IMR-90 (cell line): Measurements from ENCODE around the gene COG3. TPM values are rescaled to one million over a fixed set of nuclear protein-coding genes. Genes with fewer than 3 reads are reported as not detected.

ENCODE experiments used
- ATAC-seq: fragments of 200-7000 bp; cut with Tn5 transposase; 2 replicates; pipeline ENCODE4 v1.9.1; 2020; ENCODE audit warnings: low read depth, mild to moderate bottlenecking, moderate library complexity
- BruUV-seq: library from RNA; stranded (reverse); fragments of 400-500 nt; replicated peaks from 2 replicates; lab custom pipeline; 2021; lab: Mats Ljungman, UMichigan
- CTCF ChIA-PET: fragments of 300-600 bp; formaldehyde crosslinking; extraction: SDS; loops from one replicate; lab custom pipeline; 2021; ENCODE audit warnings: antibody characterized with exemption; lab: Yijun Ruan, JAX
- POLR2A ChIA-PET: fragments of 300-600 bp; sonication (Branson Sonifier 250); formaldehyde crosslinking; loops from one replicate; lab custom pipeline; 2022; ENCODE audit warnings: antibody characterized with exemption; ENCODE audit not compliant: unreplicated experiment; lab: Charles Lee
- DNase-seq: peaks from one replicate; pipeline ENCODE4 v3.0.0; 2013
- H2AFZ ChIP-seq: replicated peaks from 2 replicates; pipeline ENCODE3; 2013; ENCODE audit warnings: low read length, mild to moderate bottlenecking; ENCODE audit not compliant: poor library complexity
- H2AK5ac ChIP-seq: 2 replicates; pipeline ENCODE4 v1.6.1; 2013; ENCODE audit warnings: low read depth, low read length, inconsistent platforms
- H2AK9ac ChIP-seq: replicated peaks from 2 replicates; pipeline ENCODE3; 2013; ENCODE audit warnings: mild to moderate bottlenecking, low read depth, low read length, moderate library complexity; ENCODE audit not compliant: poor library complexity
- H2BK120ac ChIP-seq: 2 replicates; pipeline ENCODE4 v1.6.1; 2013; ENCODE audit warnings: low read depth, low read length, inconsistent platforms
- H2BK15ac ChIP-seq: 3 replicates; pipeline ENCODE4 v1.6.1; 2013; ENCODE audit warnings: low read depth, low read length, inconsistent platforms
- H2BK20ac ChIP-seq: 2 replicates; pipeline ENCODE4 v1.6.1; 2013; ENCODE audit warnings: low read depth, mild to moderate bottlenecking, inconsistent platforms, low read length, moderate library complexity
- H2BK5ac ChIP-seq: 2 replicates; pipeline ENCODE4 v1.6.1; 2013; ENCODE audit warnings: mild to moderate bottlenecking, low read depth, low read length, inconsistent platforms; ENCODE audit not compliant: poor library complexity, severe bottlenecking
- H3K14ac ChIP-seq: replicated peaks from 2 replicates; pipeline ENCODE4 v1.6.1; 2013; ENCODE audit warnings: low read depth, low read length, inconsistent platforms
- H3K18ac ChIP-seq: 2 replicates; pipeline ENCODE4 v1.6.1; 2013; ENCODE audit warnings: low read depth, low read length, control low read depth
- H3K23ac ChIP-seq: 2 replicates; pipeline ENCODE4 v1.6.1; 2013; ENCODE audit warnings: low read depth, low read length, inconsistent platforms
- H3K27ac ChIP-seq: 2 replicates; pipeline ENCODE4 v1.5.1; 2013; ENCODE audit warnings: mild to moderate bottlenecking, control low read depth, low read length; ENCODE audit not compliant: insufficient read depth
- H3K27me3 ChIP-seq: 2 replicates; pipeline ENCODE4 v1.6.1; 2013; ENCODE audit warnings: low read length; ENCODE audit not compliant: control insufficient read depth, insufficient read depth
- H3K36me3 ChIP-seq: 2 replicates; pipeline ENCODE4 v1.6.1; 2013; ENCODE audit warnings: low read length, mixed read lengths; ENCODE audit not compliant: control insufficient read depth, insufficient read depth
- H3K4ac ChIP-seq: 2 replicates; pipeline ENCODE4 v1.6.1; 2013; ENCODE audit warnings: low read depth, low read length, inconsistent platforms
- H3K4me1 ChIP-seq: 2 replicates; pipeline ENCODE4 v1.6.1; 2013; ENCODE audit warnings: low read length, mixed read lengths; ENCODE audit not compliant: control insufficient read depth, insufficient read depth
- H3K4me2 ChIP-seq: 2 replicates; pipeline ENCODE4 v1.6.1; 2013; ENCODE audit warnings: low read depth, mild to moderate bottlenecking, control low read depth, low read length, moderate library complexity
- H3K4me3 ChIP-seq: 2 replicates; pipeline ENCODE4 v1.5.1; 2013; ENCODE audit warnings: low read depth, mild to moderate bottlenecking, control low read depth, low read length, moderate library complexity; ENCODE audit not compliant: insufficient read depth
- H3K56ac ChIP-seq: 2 replicates; pipeline ENCODE4 v1.6.1; 2013; ENCODE audit warnings: low read length, inconsistent platforms; ENCODE audit not compliant: insufficient read depth; ENCODE audit errors: extremely low read depth
- H3K79me1 ChIP-seq, 2 experiments: 2 replicates each; pipeline ENCODE4 v1.6.1; 2013; ENCODE audit warnings: low read length in 2 of 2, inconsistent platforms in 1 of 2, low read depth in 1 of 2
- H3K9ac ChIP-seq: 2 replicates; pipeline ENCODE4 v1.6.1; 2013; ENCODE audit warnings: low read depth, low read length, control low read depth
- H3K9me1 ChIP-seq: 2 replicates; pipeline ENCODE4 v1.6.1; 2013; ENCODE audit warnings: low read length, inconsistent platforms; ENCODE audit not compliant: insufficient read depth
- H3K9me3 ChIP-seq: 2 replicates; pipeline ENCODE4 v1.6.1; 2013; ENCODE audit warnings: low read length; ENCODE audit not compliant: control insufficient read depth, insufficient read depth
- H4K20me1 ChIP-seq: 2 replicates; pipeline ENCODE4 v1.6.1; 2013; ENCODE audit warnings: low read length, inconsistent platforms; ENCODE audit not compliant: insufficient read depth
- H4K5ac ChIP-seq: 2 replicates; pipeline ENCODE4 v1.6.1; 2013; ENCODE audit warnings: mild to moderate bottlenecking, low read depth, low read length, control low read depth
- H4K8ac ChIP-seq, 2 experiments: 2 replicates each; pipeline ENCODE4 v1.6.1; 2013; ENCODE audit warnings: low read depth in 2 of 2, low read length in 2 of 2, control low read depth in 1 of 2, inconsistent platforms in 1 of 2
- H4K91ac ChIP-seq: 2 replicates; pipeline ENCODE4 v1.6.1; 2013; ENCODE audit warnings: low read depth, low read length, inconsistent platforms; ENCODE audit not compliant: insufficient read depth
- BHLHE40 ChIP-seq: fragments of 150-350 bp; IDR thresholded peaks from 2 replicates; pipeline ENCODE4 v1.6.1; 2016; ENCODE audit warnings: mild to moderate bottlenecking, low read depth, low read length
- CHD1 ChIP-seq: IDR thresholded peaks from 2 replicates; pipeline ENCODE4 v1.6.1; 2012; ENCODE audit warnings: low read depth, low read length, improper control_type of control experiment
- FOS ChIP-seq: fragments of 150-350 bp; IDR thresholded peaks from 2 replicates; pipeline ENCODE4 v1.6.1; 2016; ENCODE audit warnings: low read depth, low read length
- MAFK ChIP-seq: IDR thresholded peaks from 2 replicates; pipeline ENCODE4 v1.6.1; 2012; ENCODE audit warnings: low read depth, low read length, improper control_type of control experiment
- MAZ ChIP-seq: IDR thresholded peaks from 2 replicates; pipeline ENCODE4 v1.6.1; 2012; ENCODE audit warnings: low read depth, mild to moderate bottlenecking, low read length, improper control_type of control experiment, moderate library complexity, borderline replicate concordance
- NFE2L2 ChIP-seq: fragments of 150-350 bp; IDR thresholded peaks from 2 replicates; pipeline ENCODE4 v1.6.1; 2016; ENCODE audit warnings: low read depth, mild to moderate bottlenecking, low read length
- POLR2A ChIP-seq: IDR thresholded peaks from 2 replicates; pipeline ENCODE4 v1.6.1; 2012; ENCODE audit warnings: mild to moderate bottlenecking, low read depth, low read length
- RAD21 ChIP-seq: IDR thresholded peaks from 2 replicates; pipeline ENCODE4 v1.6.1; 2012; ENCODE audit warnings: low read length, improper control_type of control experiment
- RCOR1 ChIP-seq: IDR thresholded peaks from 2 replicates; pipeline ENCODE4 v1.6.1; 2012; ENCODE audit warnings: mild to moderate bottlenecking, low read length, improper control_type of control experiment; ENCODE audit not compliant: insufficient replicate concordance
- RFX5 ChIP-seq: IDR thresholded peaks from 2 replicates; pipeline ENCODE4 v1.8.0; 2012; ENCODE audit warnings: low read depth, mild to moderate bottlenecking, low read length, moderate library complexity
- SMC3 ChIP-seq: fragments of 150-350 bp; IDR thresholded peaks from 2 replicates; pipeline ENCODE4 v1.6.1; 2016; ENCODE audit warnings: low read depth, mild to moderate bottlenecking, antibody characterized with exemption, low read length, moderate library complexity
- WGBS, 2 experiments: methylation state at CpG; one replicate each; pipeline versions ENCODE4 v1.1.5 to v1.1.7; 2013; ENCODE audit warnings: missing lambda C conversion rate in 2 of 2; ENCODE audit not compliant: insufficient read length in 1 of 2; ENCODE audit errors: extremely low coverage in 2 of 2; 5-methylcytosine and 5-hydroxymethylcytosine counted together
- dilution Hi-C: fragments of 300-500 bp; cut with HindIII; formaldehyde crosslinking; loops from one replicate; pipeline ENCODE4 v1.14.3; 2018; ENCODE audit warnings: low sequenced_read_pairs; ENCODE audit not compliant: unreplicated experiment
- in situ Hi-C: fragments of 300-500 bp; cut with MboI; formaldehyde crosslinking; loops from 3 replicates; pipeline ENCODE4 v1.14.3; 2019; ENCODE audit warnings: low sequenced_read_pairs, inconsistent platforms, mixed read lengths
- intact Hi-C: fragments of 100-400 bp; cut with micrococcal nuclease; formaldehyde crosslinking; loops from 2 replicates; pipeline ENCODE4 v1.10.0; 2022
- polyA plus RNA-seq, 3 experiments: library from polyadenylated mRNA; depleted of rRNA; stranded (reverse); fragments of >200 nt; gene quantifications; 2 replicates each; pipeline ENCODE4 v1.2.3, GENCODE V29; 2012; ENCODE audit warnings: low replicate concordance in 1 of 3
- total RNA-seq: library from RNA; depleted of rRNA; stranded (reverse); fragments of >200 nt; gene quantifications from 2 replicates; pipeline ENCODE4 v1.2.3, GENCODE V29; 2012
- TF ChIP-seq, protein P1 (sequence below): conservative IDR thresholded peaks from 2 replicates; pipeline ENCODE4 v1.5.1; 2012; ENCODE audit warnings: mild to moderate bottlenecking, low read depth, low read length, improper control_type of control experiment
- TF ChIP-seq, protein P2 (sequence below): fragments of 150-350 bp; IDR thresholded peaks from 2 replicates; pipeline ENCODE4 v1.6.1; 2017; ENCODE audit warnings: mild to moderate bottlenecking, antibody characterized with exemption, low read length, low read depth

The COG3 gene
- total and polyA plus RNA-seq, 2 of the 4 experiments (the other 2 are of a cell fraction), result 21.7 to 31.9 TPM

DNA sequence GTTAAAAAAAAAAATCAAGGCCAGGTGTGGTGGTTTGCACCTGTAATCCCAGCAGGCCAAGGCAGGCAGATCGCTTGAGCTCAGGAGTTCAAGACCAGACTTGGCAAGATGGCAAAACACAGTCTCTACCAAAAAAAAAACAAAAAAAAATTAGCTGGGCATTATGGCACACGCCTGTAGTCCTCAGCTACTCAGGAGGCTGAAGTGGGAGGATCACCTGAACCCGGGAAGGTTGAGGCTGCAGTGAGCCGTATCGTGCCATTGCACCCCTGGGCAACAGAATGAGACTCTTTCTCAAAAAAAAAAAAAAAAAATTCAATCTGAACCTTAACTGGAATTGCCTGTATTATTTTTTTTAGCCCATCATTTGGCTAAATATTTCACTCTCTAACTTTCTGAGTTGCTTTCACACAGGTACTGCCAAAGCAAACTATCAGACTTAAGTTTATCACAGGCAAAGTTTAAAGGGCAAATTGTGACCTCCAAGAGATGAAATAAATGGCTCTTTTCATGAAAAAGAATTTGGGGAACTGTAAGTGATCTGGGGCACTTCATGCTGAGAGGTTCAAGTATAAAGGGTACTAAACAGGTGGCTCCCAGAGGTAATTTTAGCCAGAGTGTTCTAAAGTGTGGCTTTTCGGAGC lies 31.9 kb upstream of the COG3 start:
- Histone ChIP-seq H4K91ac (no peak overlapping the region), H3K9me3 (no peaks in the 10 kb centered on the region), H2BK20ac (no peak overlapping the region), H3K9me1 (no peaks in the 10 kb centered on the region), H3K4me2 (no peak overlapping the region), H3K9ac (no peak overlapping the region), H3K27me3 (peaks cover 2% of the 10 kb centered on the region), H3K4me1 (no peaks in the 10 kb centered on the region), H3K79me1 (no peaks in the 10 kb centered on the region), H2BK5ac (no peak overlapping the region), H3K4ac (no peak overlapping the region), H3K56ac (no peak overlapping the region), H2BK120ac (no peak overlapping the region), H3K14ac (no peak overlapping the region), H2AFZ (no peak overlapping the region), H2AK5ac (no peak overlapping the region), H3K23ac (no peak overlapping the region), H2AK9ac (no peak overlapping the region), H2BK15ac (no peak overlapping the region), H4K5ac (no peak overlapping the region), H3K36me3 (no peaks in the 10 kb centered on the region), H3K27ac (no peak overlapping the region), H4K8ac (no peak overlapping the region), H3K4me3 (no peak overlapping the region), H3K18ac (no peak overlapping the region), H4K20me1 (no peaks in the 10 kb centered on the region)
- in situ Hi-C loops, result no loop called here
- BruUV-seq, result no TSS peak
- DNase-seq (no peak), ATAC-seq (no peak)
- ChIA-PET CTCF (no interaction called here), POLR2A (no interaction called here)
- intact Hi-C loops, result no loop called here
- TF ChIP-seq, protein P1, sequence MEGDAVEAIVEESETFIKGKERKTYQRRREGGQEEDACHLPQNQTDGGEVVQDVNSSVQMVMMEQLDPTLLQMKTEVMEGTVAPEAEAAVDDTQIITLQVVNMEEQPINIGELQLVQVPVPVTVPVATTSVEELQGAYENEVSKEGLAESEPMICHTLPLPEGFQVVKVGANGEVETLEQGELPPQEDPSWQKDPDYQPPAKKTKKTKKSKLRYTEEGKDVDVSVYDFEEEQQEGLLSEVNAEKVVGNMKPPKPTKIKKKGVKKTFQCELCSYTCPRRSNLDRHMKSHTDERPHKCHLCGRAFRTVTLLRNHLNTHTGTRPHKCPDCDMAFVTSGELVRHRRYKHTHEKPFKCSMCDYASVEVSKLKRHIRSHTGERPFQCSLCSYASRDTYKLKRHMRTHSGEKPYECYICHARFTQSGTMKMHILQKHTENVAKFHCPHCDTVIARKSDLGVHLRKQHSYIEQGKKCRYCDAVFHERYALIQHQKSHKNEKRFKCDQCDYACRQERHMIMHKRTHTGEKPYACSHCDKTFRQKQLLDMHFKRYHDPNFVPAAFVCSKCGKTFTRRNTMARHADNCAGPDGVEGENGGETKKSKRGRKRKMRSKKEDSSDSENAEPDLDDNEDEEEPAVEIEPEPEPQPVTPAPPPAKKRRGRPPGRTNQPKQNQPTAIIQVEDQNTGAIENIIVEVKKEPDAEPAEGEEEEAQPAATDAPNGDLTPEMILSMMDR, result no peak
- no peak for TF ChIP-seq POLR2A
- TF ChIP-seq NFE2L2, result no peak
- no peak for TF ChIP-seq RFX5
- TF ChIP-seq FOS, result no peak
- no peak for TF ChIP-seq RAD21
- TF ChIP-seq, protein P2, sequence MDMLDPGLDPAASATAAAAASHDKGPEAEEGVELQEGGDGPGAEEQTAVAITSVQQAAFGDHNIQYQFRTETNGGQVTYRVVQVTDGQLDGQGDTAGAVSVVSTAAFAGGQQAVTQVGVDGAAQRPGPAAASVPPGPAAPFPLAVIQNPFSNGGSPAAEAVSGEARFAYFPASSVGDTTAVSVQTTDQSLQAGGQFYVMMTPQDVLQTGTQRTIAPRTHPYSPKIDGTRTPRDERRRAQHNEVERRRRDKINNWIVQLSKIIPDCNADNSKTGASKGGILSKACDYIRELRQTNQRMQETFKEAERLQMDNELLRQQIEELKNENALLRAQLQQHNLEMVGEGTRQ, result no peak
- TF ChIP-seq RCOR1, result no peak
- TF ChIP-seq SMC3, result no peak
- no peak for TF ChIP-seq BHLHE40
- TF ChIP-seq MAFK, result no peak
- no peak for TF ChIP-seq CHD1
- no peak for TF ChIP-seq MAZ
- dilution Hi-C loops, result no loop called here
- WGBS, 2 experiments, result no CpG with 5 or more reads among the region's 6 CpGs
